ENCODE data around the gene NAALADL2.

The NAALADL2 gene

GRCh38 chr3:175391601-175392000, 532.5 kb downstream of the NAALADL2 start:
- DNase-seq (ENCODE audit: low spot score): no peak
- Mint-ChIP-seq H3K27ac (no peak overlapping the region), H3K9me3 (peaks cover 8% of the 10 kb centered on the region), H3K27me3 (ENCODE audit: low read depth) (no peaks in the 10 kb centered on the region), H3K4me3 (no peak overlapping the region), H3K4me1 (ENCODE audit: low read depth) (no peaks in the 10 kb centered on the region), H3K36me3 (ENCODE audit: low read depth) (no peaks in the 10 kb centered on the region)

- no peaks in the 10 kb centered on the region for H3K27me3 Mint-ChIP-seq (ENCODE audit: low read depth)
Observed at GRCh38 chr3:175392653-175393052, 533.5 kb downstream of the NAALADL2 start.

GRCh38 chr3:175397372-175397771, 538.2 kb downstream of the NAALADL2 start:
- peaks cover 7% of the 10 kb centered on the region for H3K9me3 Mint-ChIP-seq
- no peak overlapping the region for H3K4me3 Mint-ChIP-seq
- H3K27ac Mint-ChIP-seq: no peak overlapping the region
- H3K36me3 Mint-ChIP-seq (ENCODE audit: low read depth): no peaks in the 10 kb centered on the region
- DNase-seq (ENCODE audit: low spot score): no peak
- H3K4me1 Mint-ChIP-seq (ENCODE audit: low read depth): no peaks in the 10 kb centered on the region
- H3K27me3 Mint-ChIP-seq (ENCODE audit: low read depth): no peaks in the 10 kb centered on the region

More at GRCh38 chr3:175392653-175393052, 533.5 kb downstream of the NAALADL2 start:
- Mint-ChIP-seq H3K4me3 (no peak overlapping the region), H3K4me1 (ENCODE audit: low read depth) (no peaks in the 10 kb centered on the region), H3K9me3 (peaks cover 8% of the 10 kb centered on the region), H3K27ac (no peak overlapping the region), H3K36me3 (ENCODE audit: low read depth) (no peaks in the 10 kb centered on the region)
- no peak for DNase-seq (ENCODE audit: low spot score)

- H3K27ac Mint-ChIP-seq: no peak overlapping the region
- H3K4me3 Mint-ChIP-seq: no peak overlapping the region
- no peaks in the 10 kb centered on the region for H3K4me1 Mint-ChIP-seq (ENCODE audit: low read depth)
- no peaks in the 10 kb centered on the region for H3K27me3 Mint-ChIP-seq (ENCODE audit: low read depth)
- no peaks in the 10 kb centered on the region for H3K36me3 Mint-ChIP-seq (ENCODE audit: low read depth)
- no peak for DNase-seq (ENCODE audit: low spot score)
- peaks cover 3% of the 10 kb centered on the region for H3K9me3 Mint-ChIP-seq
Observed at GRCh38 chr3:175398676-175399075, 539.5 kb downstream of the NAALADL2 start.

- DNase-seq (ENCODE audit: low spot score): no peak
- Mint-ChIP-seq H3K4me1 (ENCODE audit: low read depth) (no peaks in the 10 kb centered on the region), H3K36me3 (ENCODE audit: low read depth) (no peaks in the 10 kb centered on the region), H3K4me3 (no peak overlapping the region), H3K27ac (no peak overlapping the region), H3K9me3 (peaks cover 3% of the 10 kb centered on the region), H3K27me3 (ENCODE audit: low read depth) (no peaks in the 10 kb centered on the region)
Observed at GRCh38 chr3:175399156-175399840, 540.2 kb downstream of the NAALADL2 start.

GRCh38 chr3:175404027-175404426, 544.9 kb downstream of the NAALADL2 start:
- Mint-ChIP-seq H3K27me3 (ENCODE audit: low read depth) (no peaks in the 10 kb centered on the region), H3K27ac (no peak overlapping the region), H3K4me3 (no peak overlapping the region), H3K9me3 (no peaks in the 10 kb centered on the region), H3K4me1 (ENCODE audit: low read depth) (no peaks in the 10 kb centered on the region), H3K36me3 (ENCODE audit: low read depth) (no peaks in the 10 kb centered on the region)
- no peak for DNase-seq (ENCODE audit: low spot score)

- Mint-ChIP-seq H3K4me1 (ENCODE audit: low read depth) (no peaks in the 10 kb centered on the region), H3K9me3 (no peaks in the 10 kb centered on the region), H3K4me3 (no peak overlapping the region), H3K27ac (no peak overlapping the region), H3K36me3 (ENCODE audit: low read depth) (no peaks in the 10 kb centered on the region), H3K27me3 (ENCODE audit: low read depth) (no peaks in the 10 kb centered on the region)
- no peak for DNase-seq (ENCODE audit: low spot score)
Observed at GRCh38 chr3:175404621-175405020, 545.5 kb downstream of the NAALADL2 start.

GRCh38 chr3:175410251-175410650, 551.1 kb downstream of the NAALADL2 start:
- H3K9me3 Mint-ChIP-seq: peaks cover 5% of the 10 kb centered on the region
- H3K27me3 Mint-ChIP-seq (ENCODE audit: low read depth): no peaks in the 10 kb centered on the region
- DNase-seq (ENCODE audit: low spot score): no peak
- no peak overlapping the region for H3K27ac Mint-ChIP-seq
- H3K36me3 Mint-ChIP-seq (ENCODE audit: low read depth): no peaks in the 10 kb centered on the region
- no peaks in the 10 kb centered on the region for H3K4me1 Mint-ChIP-seq (ENCODE audit: low read depth)
- H3K4me3 Mint-ChIP-seq: no peak overlapping the region

GRCh38 chr3:175411405-175411804, 552.3 kb downstream of the NAALADL2 start:
- Mint-ChIP-seq H3K9me3 (peaks cover 5% of the 10 kb centered on the region), H3K4me3 (no peak overlapping the region), H3K27ac (no peak overlapping the region), H3K4me1 (ENCODE audit: low read depth) (no peaks in the 10 kb centered on the region), H3K36me3 (ENCODE audit: low read depth) (no peaks in the 10 kb centered on the region), H3K27me3 (ENCODE audit: low read depth) (no peaks in the 10 kb centered on the region)
- no peak for DNase-seq (ENCODE audit: low spot score)

- Mint-ChIP-seq H3K36me3 (ENCODE audit: low read depth) (no peaks in the 10 kb centered on the region), H3K4me3 (no peak overlapping the region), H3K27ac (no peak overlapping the region), H3K27me3 (ENCODE audit: low read depth) (no peaks in the 10 kb centered on the region), H3K4me1 (ENCODE audit: low read depth) (no peaks in the 10 kb centered on the region), H3K9me3 (peaks cover 5% of the 10 kb centered on the region)
- no peak for DNase-seq (ENCODE audit: low spot score)
Observed at GRCh38 chr3:175411946-175412345, 552.8 kb downstream of the NAALADL2 start.

GRCh38 chr3:175413926-175414325, 554.8 kb downstream of the NAALADL2 start:
- H3K9me3 Mint-ChIP-seq: peaks cover 5% of the 10 kb centered on the region
- no peaks in the 10 kb centered on the region for H3K27me3 Mint-ChIP-seq (ENCODE audit: low read depth)
- no peak overlapping the region for H3K4me3 Mint-ChIP-seq
- no peaks in the 10 kb centered on the region for H3K36me3 Mint-ChIP-seq (ENCODE audit: low read depth)
- no peak overlapping the region for H3K27ac Mint-ChIP-seq
- no peaks in the 10 kb centered on the region for H3K4me1 Mint-ChIP-seq (ENCODE audit: low read depth)
- DNase-seq (ENCODE audit: low spot score): no peak

- H3K4me3 Mint-ChIP-seq: no peak overlapping the region
Observed at GRCh38 chr3:175416600-175416999, 557.5 kb downstream of the NAALADL2 start.

GRCh38 chr3:175417426-175417825, 558.3 kb downstream of the NAALADL2 start:
- no peaks in the 10 kb centered on the region for H3K36me3 Mint-ChIP-seq (ENCODE audit: low read depth)
- H3K9me3 Mint-ChIP-seq: no peaks in the 10 kb centered on the region
- H3K4me3 Mint-ChIP-seq: no peak overlapping the region

More at GRCh38 chr3:175416600-175416999, 557.5 kb downstream of the NAALADL2 start:
- no peak overlapping the region for H3K27ac Mint-ChIP-seq
- H3K4me1 Mint-ChIP-seq (ENCODE audit: low read depth): no peaks in the 10 kb centered on the region
- no peaks in the 10 kb centered on the region for H3K36me3 Mint-ChIP-seq (ENCODE audit: low read depth)
- H3K27me3 Mint-ChIP-seq (ENCODE audit: low read depth): no peaks in the 10 kb centered on the region
- H3K9me3 Mint-ChIP-seq: no peaks in the 10 kb centered on the region
- DNase-seq (ENCODE audit: low spot score): no peak

GRCh38 chr3:175421902-175422301, 562.8 kb downstream of the NAALADL2 start:
- no peak for DNase-seq (ENCODE audit: low spot score)
- no peak overlapping the region for H3K27ac Mint-ChIP-seq
- no peaks in the 10 kb centered on the region for H3K4me1 Mint-ChIP-seq (ENCODE audit: low read depth)
- H3K36me3 Mint-ChIP-seq (ENCODE audit: low read depth): no peaks in the 10 kb centered on the region
- H3K27me3 Mint-ChIP-seq (ENCODE audit: low read depth): no peaks in the 10 kb centered on the region
- H3K4me3 Mint-ChIP-seq: no peak overlapping the region
- no peaks in the 10 kb centered on the region for H3K9me3 Mint-ChIP-seq

More at GRCh38 chr3:175417426-175417825, 558.3 kb downstream of the NAALADL2 start:
- no peak overlapping the region for H3K27ac Mint-ChIP-seq
- no peak for DNase-seq (ENCODE audit: low spot score)
- no peaks in the 10 kb centered on the region for H3K27me3 Mint-ChIP-seq (ENCODE audit: low read depth)
- no peaks in the 10 kb centered on the region for H3K4me1 Mint-ChIP-seq (ENCODE audit: low read depth)

GRCh38 chr3:175422744-175423143, 563.6 kb downstream of the NAALADL2 start:
- Mint-ChIP-seq H3K27me3 (ENCODE audit: low read depth) (no peaks in the 10 kb centered on the region), H3K9me3 (no peaks in the 10 kb centered on the region), H3K36me3 (ENCODE audit: low read depth) (no peaks in the 10 kb centered on the region), H3K4me1 (ENCODE audit: low read depth) (no peaks in the 10 kb centered on the region), H3K4me3 (no peak overlapping the region), H3K27ac (no peak overlapping the region)
- DNase-seq (ENCODE audit: low spot score): no peak

Measured in T-helper 2 cell treated with Interferon-gamma antibody and Interleukin-4, amounts not matched to agents 5 μg/mL and 100 μg/mL, for 36 hours (primary cell).